NCI-H774 (cell line): ENCODE data around the gene BANF1.
"Not testable (repeated sequence)": the region's sequence is repeated elsewhere in the genome, so short reads cannot be mapped to it uniquely, and the experiment has no call there.

Source experiments
- DNase-seq: peaks from one replicate; lab custom pipeline; 2025; lab: John Stamatoyannopoulos, UW

BANF1 gene

GRCh38 chr11:66011239-66011784, 9.0 kb downstream of the BANF1 start:
- DNase-seq, result no peak

- DNase-seq, result no peak
These were observed 9.5 kb downstream of the BANF1 start, which contains the start of gene CST6 for GRCh38 chr11:66011785-66012303. Gene CST6, plus strand, starts transcription at chr11:66012008. Its CDS starts 37 bp downstream, at chr11:66012045.

GRCh38 chr11:66012371-66012945, 10.2 kb downstream of the BANF1 start:
- DNase-seq, result no peak

- no peak for DNase-seq
These were observed 10.9 kb downstream of the BANF1 start for GRCh38 chr11:66012946-66013761.

- no peak for DNase-seq
These were observed 11.4 kb downstream of the BANF1 start for GRCh38 chr11:66013762-66014100.

- DNase-seq, result no peak
These were observed 12.6 kb downstream of the BANF1 start for GRCh38 chr11:66014804-66015453.

- no peak for DNase-seq
These were observed 13.2 kb downstream of the BANF1 start for GRCh38 chr11:66015454-66015881.

- DNase-seq, result no peak
These were observed 13.9 kb downstream of the BANF1 start for GRCh38 chr11:66015936-66016792.

- DNase-seq, result no peak
These were observed 14.5 kb downstream of the BANF1 start for GRCh38 chr11:66016793-66017177.

- no peak for DNase-seq
These were observed 15.0 kb downstream of the BANF1 start for GRCh38 chr11:66017321-66017720.

GRCh38 chr11:66020212-66020611, 17.9 kb downstream of the BANF1 start:
- no peak for DNase-seq

- no peak for DNase-seq
These were observed 18.5 kb downstream of the BANF1 start for GRCh38 chr11:66020618-66021357.

- DNase-seq, result peak; percentile 66
These were observed 20.3 kb downstream of the BANF1 start for GRCh38 chr11:66022401-66023185.

GRCh38 chr11:66023186-66023440, 20.8 kb downstream of the BANF1 start:
- DNase-seq, result not testable (repeated sequence)

GRCh38 chr11:66026017-66026529, 23.8 kb downstream of the BANF1 start, which contains the start of gene CATSPER1:
Gene CATSPER1, minus strand, starts transcription at chr11:66026479. Its CDS starts 100 bp downstream, at chr11:66026379.
- no peak for DNase-seq

GRCh38 chr11:66032957-66033735, 30.8 kb downstream of the BANF1 start:
- no peak for DNase-seq

GRCh38 chr11:66035653-66036333, 33.5 kb downstream of the BANF1 start:
- no peak for DNase-seq

- DNase-seq, result no peak
These were observed 34.0 kb downstream of the BANF1 start for GRCh38 chr11:66036334-66036710.

- no peak for DNase-seq
These were observed 35.0 kb downstream of the BANF1 start for GRCh38 chr11:66037327-66037726.
